ENCODE data around the gene DGLUCY.

DGLUCY gene

GRCh38 chr14:91273273-91273884 is 159.5 kb downstream of the DGLUCY start:
- no peak for DNase-seq

DNA sequence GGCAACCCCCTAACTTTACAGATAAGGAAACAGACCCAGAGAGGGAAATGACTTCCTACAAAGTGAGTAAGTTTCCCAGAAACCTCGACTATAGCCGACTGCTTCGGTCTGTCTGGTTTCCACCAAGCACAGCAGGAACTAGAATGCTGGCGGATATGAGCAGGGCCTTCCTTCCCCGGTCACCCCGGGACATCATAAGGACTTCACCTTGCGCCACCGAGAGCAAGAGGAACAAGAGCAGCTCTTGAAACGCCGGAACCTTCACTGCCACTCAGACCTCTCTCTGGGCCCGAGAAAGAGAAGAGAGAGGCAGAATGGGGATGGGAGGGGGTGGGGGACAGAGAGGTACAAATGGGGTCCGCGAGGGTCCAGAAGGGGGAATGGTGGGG is 160.0 kb downstream of the DGLUCY start:
- DNase-seq, result no peak

DNA sequence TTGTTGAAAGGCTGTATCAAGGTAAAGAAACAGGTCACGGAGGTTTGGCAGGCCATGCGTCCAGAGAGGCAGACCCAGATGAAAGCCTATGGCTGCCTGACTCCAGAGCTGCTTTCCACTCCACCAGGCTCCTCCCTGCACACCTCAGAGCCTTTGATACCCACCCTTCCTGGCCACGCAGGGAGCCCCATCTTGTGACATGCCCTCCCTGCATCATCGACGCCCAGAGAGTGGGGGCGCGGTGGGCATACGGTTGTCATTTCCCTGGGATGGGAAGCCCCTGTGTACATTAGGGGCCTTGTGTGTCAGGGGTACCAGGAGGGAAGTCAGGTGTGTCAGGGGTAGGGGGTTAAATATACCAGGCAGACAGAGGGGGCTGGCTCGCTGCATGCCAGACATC is 160.9 kb downstream of the DGLUCY start:
- no peak for DNase-seq

All from amygdala (tissue), 56 donors.